GM21825 (cell line): Measurements from ENCODE around the gene IL17RE.

Source experiments
- ATAC-seq: cut with Tn5 transposase; IDR thresholded peaks from one replicate; pipeline ENCODE4 v1.9.1; 2021; ENCODE audit warnings: mild to moderate bottlenecking, moderate library complexity; ENCODE audit not compliant: unreplicated experiment

IL17RE gene

GRCh38 chr3:9951126-9951525 lies 48.5 kb downstream of the IL17RE start:
- peak; percentile 41 for ATAC-seq

- ATAC-seq: peak; percentile 17
These were observed 48.9 kb downstream of the IL17RE start for GRCh38 chr3:9951598-9951961.

- peak; percentile 63 for ATAC-seq
These were observed 49.5 kb downstream of the IL17RE start, which contains the start of gene PRRT3 for GRCh38 chr3:9951962-9952805. PRRT3 (minus strand) TSS chr3:9952408; CDS start chr3:9950115, 2,293 bp downstream.

GRCh38 chr3:9955067-9955502 lies 52.4 kb downstream of the IL17RE start:
- no peak for ATAC-seq

GRCh38 chr3:9955611-9956352 lies 53.1 kb downstream of the IL17RE start:
- ATAC-seq: no peak

- no peak for ATAC-seq
These were observed 54.6 kb downstream of the IL17RE start for GRCh38 chr3:9957214-9957613.

- ATAC-seq: no peak
These were observed 62.7 kb downstream of the IL17RE start for GRCh38 chr3:9965200-9965875.
